ENCODE data around the gene EFHC2. TPM values are rescaled to one million over a fixed set of nuclear protein-coding genes. Genes with fewer than 3 reads are reported as not detected.
"Not testable (repeated sequence)": the region's sequence is repeated elsewhere in the genome, so short reads cannot be mapped to it uniquely, and the experiment has no call there.

The EFHC2 gene
- polyA plus RNA-seq, 6 donors from 2014 or later: 0.13 to 0.55 (median 0.20) TPM; not detected in 3

GRCh38 chrX:44280116-44280515, 63.4 kb downstream of the EFHC2 start:
- no peak for ATAC-seq (ENCODE audit: low read depth in 2 of 2)
- H3K27ac Mint-ChIP-seq: peak overlapping the region in 1 of 6 donors; percentile 24

DNA sequence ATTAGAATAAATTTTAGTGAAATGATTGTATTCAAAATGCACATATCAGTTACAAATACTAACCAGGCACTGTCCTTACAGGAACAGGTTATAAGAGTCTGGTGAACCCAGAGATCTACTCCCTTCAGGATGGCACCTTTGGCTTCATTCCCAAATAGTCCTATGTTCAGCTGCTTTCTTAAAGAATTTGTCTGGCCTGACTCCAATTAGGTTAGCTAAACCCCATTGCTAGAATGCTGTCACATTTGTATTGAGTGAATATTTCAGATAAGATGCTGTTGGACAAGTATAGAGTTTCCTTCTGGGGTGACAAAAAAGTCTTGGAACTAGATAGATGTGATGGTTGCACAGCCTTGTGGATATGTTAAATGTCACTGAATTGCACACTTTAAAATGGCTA, 69.4 kb downstream of the EFHC2 start:
- DNase-seq: no peak

More at GRCh38 chrX:44280116-44280515, 63.4 kb downstream of the EFHC2 start:
- Mint-ChIP-seq H3K4me3 (no peak overlapping the region), H3K4me1 (peaks cover 0 to 2% (median 0%) of the 10 kb centered on the region in 3 donors), H3K36me3 (no peaks in the 10 kb centered on the region), H3K9me3 (no peaks in the 10 kb centered on the region), H3K27me3 (no peaks in the 10 kb centered on the region)
- DNase-seq: no peak

DNA sequence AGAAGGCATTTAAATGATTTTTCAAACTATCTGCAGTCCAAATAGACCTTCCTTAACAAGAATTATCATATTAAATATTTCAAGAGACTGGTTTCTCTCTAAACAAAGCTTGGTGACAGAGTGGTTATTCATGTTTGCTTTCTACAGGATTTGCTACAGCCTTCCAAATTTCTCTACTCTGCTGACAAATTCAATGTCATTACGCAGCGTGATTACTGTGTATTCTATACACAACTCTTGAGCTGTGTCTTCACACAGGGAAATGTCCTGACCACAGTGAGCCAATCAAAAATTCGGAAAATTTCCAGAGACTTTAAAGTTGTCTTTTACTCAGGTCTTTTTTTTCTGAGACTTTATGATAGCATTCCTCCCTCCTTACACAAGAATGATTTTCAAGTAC, 75.6 kb downstream of the EFHC2 start:
- H3K36me3 Mint-ChIP-seq: no peaks in the 10 kb centered on the region
- DNase-seq: no peak
- peaks cover 0 to 29% (median 0%) of the 10 kb centered on the region in 3 donors for H3K27me3 Mint-ChIP-seq
- no peak overlapping the region for H3K4me3 Mint-ChIP-seq
- H3K4me1 Mint-ChIP-seq: peaks cover 0 to 6% (median 4%) of the 10 kb centered on the region in 3 donors
- no peak overlapping the region for H3K27ac Mint-ChIP-seq
- no peak for ATAC-seq (ENCODE audit: low read depth in 2 of 2)
- H3K9me3 Mint-ChIP-seq: peaks cover 0 to 2% (median 0%) of the 10 kb centered on the region in 7 donors

More for the DNA sequence above, 69.4 kb downstream of the EFHC2 start:
- H3K4me1 Mint-ChIP-seq: peaks cover 0 to 4% (median 0%) of the 10 kb centered on the region in 3 donors
- no peak overlapping the region for H3K27ac Mint-ChIP-seq
- no peak overlapping the region for H3K4me3 Mint-ChIP-seq
- H3K36me3 Mint-ChIP-seq: no peaks in the 10 kb centered on the region
- ATAC-seq (ENCODE audit: low read depth in 2 of 2): no peak
- H3K9me3 Mint-ChIP-seq: peaks cover 0 to 2% (median 0%) of the 10 kb centered on the region in 7 donors
- H3K27me3 Mint-ChIP-seq: peaks cover 0 to 28% (median 0%) of the 10 kb centered on the region in 3 donors

GRCh38 chrX:44267116-44267515, 76.4 kb downstream of the EFHC2 start:
- H3K4me1 Mint-ChIP-seq: peaks cover 0 to 6% (median 4%) of the 10 kb centered on the region in 3 donors
- no peak overlapping the region for H3K4me3 Mint-ChIP-seq
- H3K27ac Mint-ChIP-seq: no peak overlapping the region

GRCh38 chrX:44265559-44265958, 77.9 kb downstream of the EFHC2 start:
- no peak overlapping the region for H3K4me3 Mint-ChIP-seq
- DNase-seq: no peak
- H3K27ac Mint-ChIP-seq: no peak overlapping the region
- H3K9me3 Mint-ChIP-seq: peaks cover 0 to 3% (median 0%) of the 10 kb centered on the region in 7 donors
- H3K4me1 Mint-ChIP-seq: peaks cover 0 to 6% (median 4%) of the 10 kb centered on the region in 3 donors
- H3K27me3 Mint-ChIP-seq: peaks cover 0 to 14% (median 0%) of the 10 kb centered on the region in 3 donors
- no peaks in the 10 kb centered on the region for H3K36me3 Mint-ChIP-seq
- ATAC-seq (ENCODE audit: low read depth in 2 of 2): no peak

More at GRCh38 chrX:44267116-44267515, 76.4 kb downstream of the EFHC2 start:
- Mint-ChIP-seq H3K36me3 (no peaks in the 10 kb centered on the region), H3K9me3 (peaks cover 0 to 2% (median 0%) of the 10 kb centered on the region in 7 donors), H3K27me3 (peaks cover 0 to 29% (median 0%) of the 10 kb centered on the region in 3 donors)
- DNase-seq: no peak
- no peak for ATAC-seq (ENCODE audit: low read depth in 2 of 2)

DNA sequence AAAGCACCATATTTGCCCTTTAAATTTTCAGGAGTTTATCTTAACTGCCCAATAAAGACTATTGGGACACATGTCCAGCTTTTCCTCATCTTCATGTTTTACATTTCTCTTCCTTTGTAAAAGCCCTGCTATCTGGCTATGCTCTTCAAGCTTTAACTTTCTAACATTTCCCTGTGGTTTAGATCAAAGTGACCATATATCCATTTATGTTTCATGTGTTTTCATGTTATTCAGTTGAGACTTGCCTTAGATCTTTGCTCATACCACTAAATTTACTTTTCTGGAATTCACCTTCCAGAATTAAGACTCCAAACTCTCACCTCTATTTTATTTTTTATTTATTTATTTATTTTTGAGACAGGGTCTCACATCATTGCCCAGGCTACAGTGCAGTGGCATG, 78.5 kb downstream of the EFHC2 start:
- peaks cover 0 to 6% (median 4%) of the 10 kb centered on the region in 3 donors for H3K4me1 Mint-ChIP-seq
- ATAC-seq (ENCODE audit: low read depth in 2 of 2) (no peak), DNase-seq (no peak)
- H3K36me3 Mint-ChIP-seq: no peaks in the 10 kb centered on the region
- H3K27ac Mint-ChIP-seq: no peak overlapping the region
- H3K4me3 Mint-ChIP-seq: no peak overlapping the region
- peaks cover 0 to 2% (median 0%) of the 10 kb centered on the region in 7 donors for H3K9me3 Mint-ChIP-seq
- H3K27me3 Mint-ChIP-seq: peaks cover 0 to 9% (median 0%) of the 10 kb centered on the region in 3 donors

DNA sequence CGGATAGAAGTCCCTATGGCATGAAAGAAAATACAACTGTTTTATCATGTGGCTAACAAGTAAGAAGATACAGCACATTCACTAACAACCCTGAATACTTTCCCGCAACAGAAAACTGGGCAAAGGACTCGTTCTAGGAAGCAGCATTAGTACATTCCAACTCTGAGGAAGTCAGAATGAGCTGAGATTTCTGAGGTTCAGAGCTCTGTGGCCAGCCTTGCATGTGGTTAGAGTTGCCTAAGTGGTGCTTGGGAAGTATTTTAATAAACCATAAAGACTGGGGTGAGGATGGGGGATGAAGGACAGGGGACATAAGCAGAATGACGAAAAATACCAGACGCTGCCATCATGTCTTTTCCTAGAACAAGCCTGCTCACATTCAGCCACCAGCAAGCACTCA, 82.2 kb downstream of the EFHC2 start:
- Mint-ChIP-seq H3K27ac (no peak overlapping the region), H3K36me3 (peaks cover 0 to 9% of the 10 kb centered on the region in 2 donors), H3K4me1 (peaks cover 0 to 6% (median 4%) of the 10 kb centered on the region in 3 donors), H3K27me3 (no peaks in the 10 kb centered on the region), H3K9me3 (peaks cover 0 to 19% (median 11%) of the 10 kb centered on the region in 7 donors), H3K4me3 (no peak overlapping the region)
- no peak for DNase-seq
- no peak for ATAC-seq (ENCODE audit: low read depth in 2 of 2)

DNA sequence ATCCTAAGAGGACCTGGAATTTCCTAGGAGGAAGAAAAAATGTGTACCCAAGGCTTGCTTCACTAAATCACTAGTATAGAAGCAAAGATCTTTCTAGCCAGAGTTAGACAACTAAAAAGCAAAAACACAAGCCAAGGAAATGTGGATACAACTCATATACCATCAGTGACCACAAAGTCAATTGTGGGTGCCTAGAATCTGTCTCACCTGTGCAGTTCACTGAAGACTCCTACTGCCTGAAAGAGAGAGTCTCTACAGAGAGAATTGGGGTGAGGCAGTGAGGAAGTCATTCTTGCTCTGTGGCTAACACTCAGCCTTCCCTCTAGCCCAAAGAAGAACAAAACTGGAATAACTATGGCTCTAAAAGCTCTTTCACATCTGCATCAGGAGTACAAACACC, 82.9 kb downstream of the EFHC2 start:
- no peak overlapping the region for H3K27ac Mint-ChIP-seq
- ATAC-seq (ENCODE audit: low read depth in 2 of 2): no peak
- peaks cover 0 to 15% of the 10 kb centered on the region in 2 donors for H3K36me3 Mint-ChIP-seq
- no peak for DNase-seq
- H3K27me3 Mint-ChIP-seq: no peaks in the 10 kb centered on the region
- H3K9me3 Mint-ChIP-seq: peaks cover 5 to 25% (median 15%) of the 10 kb centered on the region in 7 donors
- H3K4me1 Mint-ChIP-seq: peaks cover 2 to 6% (median 4%) of the 10 kb centered on the region in 3 donors
- no peak overlapping the region for H3K4me3 Mint-ChIP-seq

DNA sequence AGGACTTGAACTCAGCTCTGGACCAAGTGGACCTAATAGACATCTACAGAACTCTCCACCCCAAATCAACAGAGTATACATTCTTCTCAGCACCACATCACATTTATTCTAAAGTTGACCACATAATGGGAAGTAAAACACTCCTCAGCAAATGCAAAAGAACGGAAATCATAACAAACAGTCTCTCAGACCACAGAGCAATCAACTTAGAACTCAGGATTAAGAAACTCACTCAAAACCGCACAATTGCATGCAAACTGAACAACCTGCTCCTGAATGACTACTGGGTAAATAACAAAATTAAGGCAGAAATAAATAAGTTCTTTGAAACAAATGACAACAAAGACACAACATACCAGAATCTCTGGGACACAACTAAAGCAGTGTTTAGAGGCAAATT, 87.7 kb downstream of the EFHC2 start:
- H3K27me3 Mint-ChIP-seq; DNase-seq; ATAC-seq (ENCODE audit: low read depth in 2 of 2): not testable (repeated sequence)
- peak overlapping the region in 3 of 6 donors; percentile 3 to 79 (median 7) for H3K27ac Mint-ChIP-seq
- peaks cover 9 to 42% (median 31%) of the 10 kb centered on the region in 7 donors for H3K9me3 Mint-ChIP-seq
- H3K4me1 Mint-ChIP-seq: peaks cover 16 to 30% (median 23%) of the 10 kb centered on the region in 3 donors
- H3K4me3 Mint-ChIP-seq: peak overlapping the region in 4 of 8 donors; percentile 1 to 36 (median 2)
- peaks cover 0 to 33% of the 10 kb centered on the region in 2 donors for H3K36me3 Mint-ChIP-seq

GRCh38 chrX:44253575-44253942, 89.9 kb downstream of the EFHC2 start:
- peak overlapping the region; percentile 42 to 88 (median 74) for H3K27ac Mint-ChIP-seq
- ATAC-seq (ENCODE audit: low read depth in 2 of 2) (no peak), DNase-seq (no peak)
- peaks cover 16 to 30% (median 23%) of the 10 kb centered on the region in 3 donors for H3K4me1 Mint-ChIP-seq
- H3K4me3 Mint-ChIP-seq: peak overlapping the region; percentile 37 to 87 (median 74)
- peaks cover 9 to 42% (median 31%) of the 10 kb centered on the region in 7 donors for H3K9me3 Mint-ChIP-seq
- no peaks in the 10 kb centered on the region for H3K27me3 Mint-ChIP-seq
- H3K36me3 Mint-ChIP-seq: peaks cover 0 to 33% of the 10 kb centered on the region in 2 donors

DNA sequence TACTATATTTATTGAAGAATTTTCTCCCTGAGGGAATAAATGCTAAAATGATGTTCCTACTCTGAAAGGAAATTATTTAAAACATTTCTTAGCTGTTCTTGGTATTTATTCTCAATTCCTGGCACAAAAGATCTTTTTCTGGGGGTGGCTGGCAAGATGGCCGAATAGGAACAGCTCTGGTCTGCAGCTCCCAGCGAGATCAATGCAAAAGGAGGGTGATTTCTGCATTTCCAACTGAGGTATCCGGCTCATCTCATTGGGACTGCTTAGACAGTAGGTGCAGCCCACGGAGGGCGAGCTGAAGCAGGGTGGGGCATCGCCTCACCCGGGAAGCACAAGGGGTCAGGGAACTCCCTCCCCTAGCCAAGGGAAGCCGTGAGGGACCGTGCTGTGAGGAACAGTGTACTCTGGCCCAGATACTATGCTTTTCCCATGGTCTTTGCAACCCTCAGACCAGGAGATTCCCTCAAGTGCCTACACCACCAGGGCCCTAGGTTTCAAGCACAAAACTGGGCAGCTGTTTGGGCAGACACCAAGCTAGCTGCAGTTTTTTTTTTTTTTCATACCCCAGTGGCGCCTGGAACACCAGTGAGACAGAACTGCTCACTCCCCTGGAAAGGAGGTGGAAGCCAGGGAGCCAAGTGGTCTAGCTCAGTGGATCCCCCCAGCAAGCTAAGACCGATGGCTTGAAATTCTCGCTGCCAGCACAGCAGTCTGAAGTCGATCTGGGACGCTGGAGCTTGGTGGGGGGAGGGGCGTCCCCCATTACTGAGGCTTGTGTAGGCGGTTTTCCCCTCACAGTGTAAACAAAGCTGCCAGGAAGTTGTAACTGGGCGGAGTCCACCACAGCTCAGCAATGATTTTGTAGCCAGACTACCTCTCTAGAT, 90.5 kb downstream of the EFHC2 start:
- peak; percentile 95 to 98 for ATAC-seq (ENCODE audit: low read depth in 2 of 2)
- Mint-ChIP-seq H3K4me3 (peak overlapping the region; percentile 37 to 87 (median 74)), H3K27ac (peak overlapping the region; percentile 42 to 88 (median 74)), H3K36me3 (peaks cover 0 to 33% of the 10 kb centered on the region in 2 donors), H3K9me3 (peaks cover 9 to 39% (median 31%) of the 10 kb centered on the region in 7 donors), H3K4me1 (peaks cover 16 to 30% (median 23%) of the 10 kb centered on the region in 3 donors)
- peak; percentile 55 for DNase-seq
- not testable (repeated sequence) for H3K27me3 Mint-ChIP-seq

DNA sequence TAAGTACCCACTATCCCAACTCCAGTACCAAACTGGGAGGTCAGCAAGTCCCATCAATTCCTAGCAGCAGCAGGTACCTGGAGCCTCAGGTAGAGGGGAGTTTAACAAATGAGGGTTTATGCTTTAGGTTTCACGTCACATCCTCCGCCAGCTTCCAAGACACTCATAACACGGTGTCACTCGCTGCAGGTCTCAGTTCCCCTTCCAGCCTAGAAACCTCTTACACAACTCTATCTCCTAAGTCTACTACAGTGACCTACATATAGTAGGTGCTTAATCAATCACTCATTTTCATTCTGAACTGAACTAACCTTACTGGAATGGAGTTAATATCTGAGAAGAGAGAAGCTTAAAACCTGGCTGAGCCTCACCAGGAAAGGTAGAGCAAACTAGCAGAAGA, 96.0 kb downstream of the EFHC2 start:
- Mint-ChIP-seq H3K4me1 (peaks cover 0 to 13% (median 0%) of the 10 kb centered on the region in 3 donors), H3K4me3 (no peak overlapping the region), H3K27me3 (peaks cover 0 to 9% (median 0%) of the 10 kb centered on the region in 3 donors), H3K27ac (no peak overlapping the region), H3K36me3 (no peaks in the 10 kb centered on the region), H3K9me3 (peaks cover 0 to 6% (median 0%) of the 10 kb centered on the region in 7 donors)
- ATAC-seq (ENCODE audit: low read depth in 2 of 2): no peak
- no peak for DNase-seq

DNA sequence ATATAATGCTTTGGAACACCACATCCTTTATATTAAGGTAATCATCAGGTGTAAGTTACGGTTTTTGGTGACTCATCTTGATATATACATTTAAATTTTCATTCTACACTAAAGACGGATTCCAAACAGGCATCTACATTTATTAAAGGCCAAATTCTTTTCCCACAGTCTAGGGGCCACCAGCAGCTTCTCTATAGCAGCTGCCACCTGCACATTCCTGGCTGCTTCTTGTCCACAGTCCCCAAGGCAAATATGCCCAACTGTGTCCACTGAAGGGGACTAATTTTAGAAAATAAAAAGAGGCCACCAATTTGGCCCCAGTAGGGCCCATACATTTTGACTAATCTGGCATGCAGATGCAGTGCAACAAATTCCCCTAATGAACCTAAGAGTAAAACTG, 96.6 kb downstream of the EFHC2 start:
- no peak overlapping the region for H3K4me3 Mint-ChIP-seq
- H3K27me3 Mint-ChIP-seq: peaks cover 0 to 9% (median 0%) of the 10 kb centered on the region in 3 donors
- H3K4me1 Mint-ChIP-seq: peaks cover 0 to 13% (median 0%) of the 10 kb centered on the region in 3 donors
- DNase-seq (no peak), ATAC-seq (ENCODE audit: low read depth in 2 of 2) (no peak)
- H3K27ac Mint-ChIP-seq: no peak overlapping the region
- no peaks in the 10 kb centered on the region for H3K36me3 Mint-ChIP-seq
- peaks cover 0 to 3% (median 0%) of the 10 kb centered on the region in 7 donors for H3K9me3 Mint-ChIP-seq

All from naive B cell (primary cell).